Fibroblast of pulmonary artery (primary cell): ENCODE results near the gene FRMD4B.

Experiments
- DNase-seq: peaks from one replicate; pipeline ENCODE4 v3.0.0-alpha.2; 2010; ENCODE audit warnings: low read depth
- H3K4me3 ChIP-seq: replicated peaks from 2 replicates; pipeline ENCODE4 v1.5.1; 2011; ENCODE audit warnings: low read depth, mild to moderate bottlenecking, control low read depth, low read length, moderate library complexity
- TF ChIP-seq, protein P1 (sequence below): IDR thresholded peaks from 2 replicates; pipeline ENCODE4 v1.5.1; 2011; ENCODE audit warnings: mild to moderate bottlenecking, control low read depth, low read length, inconsistent platforms; ENCODE audit errors: missing control alignments

The FRMD4B gene

DNA sequence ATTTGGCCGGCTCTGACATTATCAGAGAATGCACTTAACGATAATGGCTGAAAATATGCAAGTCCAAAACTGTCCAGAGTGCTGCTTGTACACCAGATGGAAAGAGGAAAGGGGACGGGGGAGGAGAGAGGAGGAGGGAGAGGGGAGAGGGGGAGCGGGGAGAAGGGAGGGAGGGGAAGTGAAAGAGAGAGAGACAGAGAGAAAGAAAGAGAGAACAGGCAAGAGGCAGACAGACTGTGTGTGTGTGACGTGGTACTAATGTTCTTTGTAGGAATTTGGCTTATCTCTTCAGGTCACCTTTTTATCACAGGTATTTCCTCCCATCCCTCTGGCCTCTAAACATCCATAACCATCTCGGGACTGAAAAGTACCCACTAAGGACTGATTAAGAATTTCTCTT is 188.4 kb downstream of the FRMD4B start:
- TF ChIP-seq, protein P1, sequence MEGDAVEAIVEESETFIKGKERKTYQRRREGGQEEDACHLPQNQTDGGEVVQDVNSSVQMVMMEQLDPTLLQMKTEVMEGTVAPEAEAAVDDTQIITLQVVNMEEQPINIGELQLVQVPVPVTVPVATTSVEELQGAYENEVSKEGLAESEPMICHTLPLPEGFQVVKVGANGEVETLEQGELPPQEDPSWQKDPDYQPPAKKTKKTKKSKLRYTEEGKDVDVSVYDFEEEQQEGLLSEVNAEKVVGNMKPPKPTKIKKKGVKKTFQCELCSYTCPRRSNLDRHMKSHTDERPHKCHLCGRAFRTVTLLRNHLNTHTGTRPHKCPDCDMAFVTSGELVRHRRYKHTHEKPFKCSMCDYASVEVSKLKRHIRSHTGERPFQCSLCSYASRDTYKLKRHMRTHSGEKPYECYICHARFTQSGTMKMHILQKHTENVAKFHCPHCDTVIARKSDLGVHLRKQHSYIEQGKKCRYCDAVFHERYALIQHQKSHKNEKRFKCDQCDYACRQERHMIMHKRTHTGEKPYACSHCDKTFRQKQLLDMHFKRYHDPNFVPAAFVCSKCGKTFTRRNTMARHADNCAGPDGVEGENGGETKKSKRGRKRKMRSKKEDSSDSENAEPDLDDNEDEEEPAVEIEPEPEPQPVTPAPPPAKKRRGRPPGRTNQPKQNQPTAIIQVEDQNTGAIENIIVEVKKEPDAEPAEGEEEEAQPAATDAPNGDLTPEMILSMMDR, result no peak
- no peak for DNase-seq
- no peak overlapping the region for H3K4me3 ChIP-seq

DNA sequence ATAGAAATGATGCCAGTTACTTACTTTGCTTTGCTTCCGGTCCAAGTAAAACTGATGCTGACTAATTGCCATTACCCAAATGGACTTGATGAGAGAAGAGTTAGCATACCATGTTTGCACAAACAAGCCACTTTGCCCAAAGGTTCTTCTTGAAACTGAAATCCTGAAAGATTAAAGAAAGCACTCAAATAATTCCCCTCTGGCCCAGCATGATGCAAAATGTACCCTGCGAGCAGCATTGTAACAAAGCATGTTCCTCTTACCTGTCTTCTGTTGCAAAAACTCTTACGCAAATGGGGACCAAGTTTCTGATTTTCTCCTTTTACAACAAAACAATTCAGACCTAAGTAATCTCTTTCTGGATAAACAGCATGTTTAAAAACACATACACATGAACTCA is 189.0 kb downstream of the FRMD4B start:
- DNase-seq, result no peak
- TF ChIP-seq, protein P1, result no peak
- no peak overlapping the region for H3K4me3 ChIP-seq

DNA sequence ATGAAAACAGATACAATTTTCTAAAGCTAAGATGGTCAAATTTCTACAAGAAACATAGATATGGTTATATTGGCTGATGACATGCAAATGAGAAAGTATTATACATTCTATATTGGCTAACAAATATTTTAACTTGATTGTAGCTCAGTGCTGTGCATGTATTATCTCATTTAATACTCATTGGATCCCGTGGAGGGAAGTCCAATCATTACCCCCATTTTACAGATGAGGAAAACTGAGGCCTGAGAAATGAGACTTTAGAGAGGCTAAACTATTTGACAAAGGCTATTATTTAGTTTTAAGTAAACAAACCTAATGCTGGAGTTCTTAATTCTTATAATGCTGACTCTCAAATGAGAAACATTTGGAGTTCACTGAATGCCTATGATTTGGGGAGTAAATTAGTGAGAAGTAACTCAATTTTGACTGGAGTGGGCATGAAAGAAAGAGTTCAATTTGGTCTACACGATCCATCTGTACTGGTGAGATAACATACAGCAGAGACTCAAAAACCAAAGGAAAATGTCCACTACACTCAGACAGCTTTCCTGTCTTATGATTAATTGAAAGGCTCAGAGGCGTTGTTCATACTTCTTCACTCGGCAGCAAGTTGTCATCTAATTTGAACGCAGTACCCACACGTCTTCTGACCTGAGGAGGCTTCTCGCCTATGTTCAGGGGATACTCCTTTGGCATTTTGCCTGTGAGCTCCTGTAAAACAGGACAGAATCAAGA is 191.3 kb downstream of the FRMD4B start:
- no peak for DNase-seq
- TF ChIP-seq, protein P1, result no peak
- no peak overlapping the region for H3K4me3 ChIP-seq

DNA sequence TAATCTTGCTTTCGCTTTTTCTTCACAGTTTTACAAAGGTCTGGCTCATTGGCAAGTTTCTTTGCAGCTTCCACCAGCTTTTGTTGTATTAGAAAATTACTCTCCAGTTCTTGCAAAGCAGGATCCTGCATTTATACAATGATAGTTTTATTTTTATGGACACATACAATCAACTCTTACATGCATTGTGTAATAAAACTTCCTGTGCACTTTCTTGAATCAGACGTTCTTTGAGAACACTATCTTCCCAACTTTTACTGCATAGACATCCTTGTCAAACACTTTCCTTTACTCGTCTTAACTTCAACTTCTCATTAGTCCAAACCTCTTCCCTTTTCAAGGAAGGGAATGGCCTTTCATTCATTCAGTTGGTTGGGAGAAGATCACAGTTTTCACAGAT is 192.1 kb downstream of the FRMD4B start:
- no peak overlapping the region for H3K4me3 ChIP-seq
- DNase-seq, result peak; percentile 20
- TF ChIP-seq, protein P1, result no peak

DNA sequence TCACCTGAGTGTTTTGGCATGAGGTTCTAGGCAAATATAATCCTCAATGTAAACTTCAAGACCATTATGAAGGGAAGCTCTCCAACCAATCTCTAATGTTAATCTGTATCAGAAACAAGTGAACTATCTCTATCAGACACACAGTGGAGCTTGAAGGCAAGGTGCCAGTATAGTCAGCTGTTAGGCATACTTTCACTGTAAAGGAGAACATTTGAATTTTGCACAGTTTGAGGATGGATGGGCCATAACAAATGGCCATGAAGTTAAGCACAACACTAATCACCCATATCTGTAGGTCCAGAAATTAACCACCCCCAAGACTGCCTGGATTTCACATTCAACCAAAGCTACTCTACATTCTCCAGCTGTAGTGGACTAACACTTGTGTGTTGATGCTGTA is 194.4 kb downstream of the FRMD4B start:
- no peak for DNase-seq
- TF ChIP-seq, protein P1, result no peak
- no peak overlapping the region for H3K4me3 ChIP-seq

DNA sequence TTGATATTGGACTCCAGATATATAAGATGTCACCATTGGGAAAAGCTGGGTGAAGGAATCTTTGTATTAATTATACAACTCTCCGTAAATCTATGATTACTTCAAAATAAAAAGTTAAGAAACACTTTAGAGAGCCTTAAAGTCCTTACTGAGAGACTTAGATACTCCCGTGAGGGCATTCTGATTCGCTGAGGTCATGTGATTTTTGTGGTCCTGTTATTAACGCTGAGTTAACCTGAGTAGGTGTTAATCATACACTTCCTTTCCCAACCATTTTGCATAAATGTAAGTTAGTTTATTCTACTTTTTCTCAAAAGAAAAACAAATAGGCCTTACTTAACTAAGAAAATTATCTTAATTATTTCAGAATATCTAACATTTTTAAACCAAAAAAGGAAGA is 196.4 kb downstream of the FRMD4B start:
- TF ChIP-seq, protein P1, result no peak
- no peak for DNase-seq
- H3K4me3 ChIP-seq, result no peak overlapping the region

DNA sequence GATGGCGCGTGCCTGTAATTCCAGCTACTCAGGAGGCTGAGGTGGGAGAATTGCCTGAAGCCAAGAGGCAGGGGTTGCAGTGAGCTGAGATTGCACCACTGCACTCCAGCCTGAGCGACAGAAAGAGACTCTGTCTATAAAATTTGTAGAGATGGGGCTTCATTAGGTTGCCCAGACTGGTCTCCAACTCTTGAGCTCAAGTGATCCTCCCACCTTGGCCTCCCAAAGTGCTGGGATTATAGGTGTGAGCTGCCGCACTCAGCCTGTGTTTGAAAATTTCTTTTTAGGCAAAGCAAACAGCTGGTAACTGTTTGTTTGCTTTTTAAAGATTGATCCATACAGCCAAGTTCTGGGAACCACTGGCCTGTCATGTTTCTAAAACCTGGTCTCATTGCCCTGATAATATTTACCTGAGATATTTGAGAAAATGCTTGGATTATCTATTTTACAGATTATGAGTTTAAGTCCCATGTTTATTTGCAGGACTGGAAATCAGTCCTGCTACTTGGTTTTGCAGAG is 199.3 kb downstream of the FRMD4B start:
- no peak overlapping the region for H3K4me3 ChIP-seq
- DNase-seq, result no peak
- TF ChIP-seq, protein P1, result no peak
